RCC 7860 (cell line): ENCODE measurements around the gene S100A7.
"Not testable (repeated sequence)": the region's sequence is repeated elsewhere in the genome, so short reads cannot be mapped to it uniquely, and the experiment has no call there.

Experiments
- DNase-seq: peaks from one replicate; pipeline ENCODE4 v3.0.0-alpha.2; 2015; ENCODE audit warnings: low spot score
- FAIRE-seq: peaks from 2 replicates; lab custom pipeline; 2012; peaks lifted over from hg19 to GRCh38; lab: Jason Lieb, UNC

Gene S100A7

GRCh38 chr1:153431928-153432327, 28.5 kb downstream of the S100A7 start:
- no peak for FAIRE-seq
- DNase-seq = no peak

GRCh38 chr1:153431427-153431826, 29.0 kb downstream of the S100A7 start:
- no peak for FAIRE-seq
- no peak for DNase-seq

GRCh38 chr1:153431002-153431401, 29.4 kb downstream of the S100A7 start:
- no peak for FAIRE-seq
- no peak for DNase-seq

- no peak for FAIRE-seq
- DNase-seq = no peak
Measured at GRCh38 chr1:153430561-153430960, 29.9 kb downstream of the S100A7 start.

- FAIRE-seq (no peak), DNase-seq (no peak)
Measured at GRCh38 chr1:153430166-153430553, 30.3 kb downstream of the S100A7 start.

- FAIRE-seq (no peak), DNase-seq (no peak)
Measured at GRCh38 chr1:153429266-153430165, 30.9 kb downstream of the S100A7 start.

- DNase-seq = no peak
Measured at GRCh38 chr1:153428791-153429190, 31.7 kb downstream of the S100A7 start.

GRCh38 chr1:153428073-153428638, 32.3 kb downstream of the S100A7 start:
- FAIRE-seq (no peak), DNase-seq (no peak)

More at GRCh38 chr1:153428791-153429190, 31.7 kb downstream of the S100A7 start:
- no peak for FAIRE-seq

GRCh38 chr1:153426809-153427208, 33.6 kb downstream of the S100A7 start:
- DNase-seq (no peak), FAIRE-seq (no peak)

GRCh38 chr1:153422450-153423068, 37.9 kb downstream of the S100A7 start:
- DNase-seq (peak; percentile 35), FAIRE-seq (peak; percentile 52)

- DNase-seq (no peak), FAIRE-seq (no peak)
Measured at GRCh38 chr1:153420306-153420705, 40.1 kb downstream of the S100A7 start.

GRCh38 chr1:153419436-153419793, 41.0 kb downstream of the S100A7 start:
- not testable (repeated sequence) for DNase-seq, FAIRE-seq

GRCh38 chr1:153418758-153419435, 41.6 kb downstream of the S100A7 start:
- DNase-seq, FAIRE-seq: not testable (repeated sequence)

GRCh38 chr1:153417136-153417888, 43.1 kb downstream of the S100A7 start:
- DNase-seq (no peak), FAIRE-seq (no peak)

- no peak for FAIRE-seq
- no peak for DNase-seq
Measured at GRCh38 chr1:153415850-153416570, 44.4 kb downstream of the S100A7 start, which contains the start of gene S100A7A. S100A7A (plus strand) TSS chr1:153416520; CDS start chr1:153418083, 1,563 bp downstream.

- DNase-seq, FAIRE-seq: not testable (repeated sequence)
Measured at GRCh38 chr1:153413961-153414360, 46.5 kb downstream of the S100A7 start.
